Activated naive CD4-positive, alpha-beta T cell treated with anti-CD3 and anti-CD28 coated beads for 36 hours (primary cell): ENCODE data around the gene FCRL5. TPM values are rescaled to one million over a fixed set of nuclear protein-coding genes. Genes with fewer than 3 reads are reported as not detected.

Source experiments
- CTCF ChIA-PET: fragments of 350-600 bp; sonication (Branson Sonifier 250); formaldehyde crosslinking; loops from one replicate; lab custom pipeline; 2021; ENCODE audit warnings: antibody characterized with exemption; lab: Charles Lee
- DNase-seq: peaks from one replicate; pipeline ENCODE4 v3.0.0-alpha.2; 2020
- H3K27ac Mint-ChIP-seq: one replicate; pipeline ENCODE4 v1.8.0; 2021; ENCODE audit warnings: mild to moderate bottlenecking, mixed read lengths
- H3K27me3 Mint-ChIP-seq: one replicate; pipeline ENCODE4 v1.8.0; 2021; ENCODE audit warnings: low read depth, mixed read lengths
- H3K36me3 Mint-ChIP-seq: one replicate; pipeline ENCODE4 v1.8.0; 2021; ENCODE audit warnings: low read depth, mixed read lengths
- H3K4me1 Mint-ChIP-seq: one replicate; pipeline ENCODE4 v1.8.0; 2021; ENCODE audit warnings: low read depth, mixed read lengths
- H3K4me3 Mint-ChIP-seq: one replicate; pipeline ENCODE4 v1.8.0; 2021; ENCODE audit warnings: mild to moderate bottlenecking, moderate library complexity, mixed read lengths
- H3K9me3 Mint-ChIP-seq: one replicate; pipeline ENCODE4 v1.8.0; 2021; ENCODE audit warnings: mixed read lengths
- intact Hi-C: fragments of 100-400 bp; cut with micrococcal nuclease; formaldehyde crosslinking; loops from one replicate; pipeline ENCODE4 v1.15.1; 2023
- total RNA-seq, 2 experiments: library from RNA; stranded (reverse); gene quantifications; one replicate each; pipeline ENCODE4 v1.2.3, GENCODE V29; 2021

FCRL5 gene
- total RNA-seq, 2 experiments from 2014 or later: not detected

DNA sequence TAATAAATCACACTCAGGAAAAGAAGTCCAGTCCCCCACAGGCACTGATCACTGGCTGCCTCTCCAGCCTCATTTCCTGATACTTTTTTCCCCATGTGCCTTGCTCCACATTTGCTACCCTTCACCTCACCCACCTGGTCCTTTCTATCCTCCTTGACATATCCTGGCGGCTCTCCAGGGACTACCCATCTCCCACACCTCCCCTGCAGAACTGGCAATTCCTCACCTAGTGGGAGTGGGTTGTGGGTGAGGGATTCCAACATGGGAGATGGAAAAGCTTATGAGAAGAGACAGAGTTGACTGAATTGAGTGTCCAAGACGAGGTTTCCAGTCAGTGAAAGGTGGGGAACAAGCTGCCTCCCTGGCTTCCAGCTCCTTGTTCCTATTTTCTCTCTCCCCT is 69.6 kb downstream of the FCRL5 start:
- Mint-ChIP-seq H3K27ac (no peak overlapping the region), H3K9me3 (peaks cover 9% of the 10 kb centered on the region), H3K27me3 (peaks cover 5% of the 10 kb centered on the region), H3K36me3 (peaks cover 2% of the 10 kb centered on the region), H3K4me1 (no peaks in the 10 kb centered on the region), H3K4me3 (no peak overlapping the region)
- CTCF ChIA-PET: interaction anchor here (1.3 to 1.4 kb wide), 2 partner anchors 13 to 326 kb away, joined by 4 to 5 read pairs; no protein-coding TSS in a partner anchor
- DNase-seq: no peak
- intact Hi-C loops: no loop called here

DNA sequence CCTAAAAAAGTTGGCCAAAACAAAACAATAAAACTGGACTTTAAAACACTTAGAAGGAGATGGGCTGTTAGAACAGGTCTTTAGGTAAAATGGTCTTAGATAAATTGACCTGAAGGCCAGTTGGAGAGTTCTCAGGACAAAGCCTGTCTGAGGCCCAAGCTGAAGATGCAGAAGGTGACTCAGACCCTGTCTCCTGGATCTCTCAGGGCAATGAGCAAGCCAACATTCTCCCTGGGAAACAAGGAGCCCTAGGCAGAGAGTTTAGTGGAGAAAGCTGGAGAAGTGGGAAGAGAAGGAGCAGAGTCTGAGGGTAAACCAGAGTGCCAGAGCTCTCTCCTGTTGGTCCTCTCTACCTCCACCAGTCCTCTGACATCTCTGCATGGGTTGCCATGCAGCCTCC is 70.1 kb downstream of the FCRL5 start:
- Mint-ChIP-seq H3K36me3 (peaks cover 2% of the 10 kb centered on the region), H3K9me3 (peaks cover 14% of the 10 kb centered on the region), H3K4me3 (no peak overlapping the region), H3K27me3 (peaks cover 5% of the 10 kb centered on the region), H3K4me1 (no peaks in the 10 kb centered on the region), H3K27ac (no peak overlapping the region)
- no peak for DNase-seq
- CTCF ChIA-PET: interaction anchor here (1.3 kb wide), 1 partner anchor 326 kb away, joined by 4 read pairs; no protein-coding TSS in a partner anchor
- intact Hi-C loops: no loop called here

DNA sequence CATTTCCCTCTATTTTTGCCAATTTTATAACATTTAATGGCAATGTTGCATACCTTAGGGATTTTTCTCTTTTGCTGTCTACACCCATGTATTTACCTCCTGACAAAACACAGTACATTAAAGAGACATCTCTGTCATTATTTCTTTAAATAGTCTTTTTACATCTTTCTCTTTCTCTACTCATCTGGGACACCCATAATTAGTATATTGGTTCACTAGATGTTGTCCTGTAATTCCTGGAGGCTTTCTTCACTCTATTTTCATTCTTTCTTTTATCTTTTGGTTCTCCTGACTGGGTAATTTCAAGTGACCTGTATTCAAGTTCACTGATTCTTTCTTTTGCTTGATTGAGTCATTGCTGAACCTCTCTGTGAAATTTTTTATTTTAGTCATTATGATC is 74.3 kb downstream of the FCRL5 start:
- no peak overlapping the region for H3K27ac Mint-ChIP-seq
- H3K9me3 Mint-ChIP-seq: peaks cover 27% of the 10 kb centered on the region
- no peak for DNase-seq
- peaks cover 10% of the 10 kb centered on the region for H3K27me3 Mint-ChIP-seq
- CTCF ChIA-PET: no interaction called here
- H3K4me3 Mint-ChIP-seq: no peak overlapping the region
- H3K36me3 Mint-ChIP-seq: peaks cover 2% of the 10 kb centered on the region
- no peaks in the 10 kb centered on the region for H3K4me1 Mint-ChIP-seq
- intact Hi-C loops: no loop called here

DNA sequence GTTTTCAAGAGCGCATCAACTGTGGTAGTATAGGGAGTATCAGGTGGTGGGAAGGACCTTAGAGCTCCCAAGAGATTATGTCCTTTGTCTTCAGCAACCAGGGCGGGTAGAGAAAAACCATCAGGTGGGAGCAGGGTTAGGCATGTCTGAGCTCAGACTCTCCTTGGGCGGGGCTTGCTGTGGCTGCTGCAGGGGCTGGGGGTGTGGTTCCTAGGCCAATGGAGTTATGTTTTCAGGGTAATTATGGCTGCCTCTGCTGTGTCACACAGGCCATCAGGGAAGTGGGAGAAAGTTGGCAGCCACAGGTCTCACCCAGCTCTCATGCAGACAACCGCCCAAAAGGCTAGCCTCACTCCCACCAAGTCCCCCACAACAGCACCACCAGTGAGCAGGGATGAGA is 74.9 kb downstream of the FCRL5 start:
- H3K4me1 Mint-ChIP-seq: no peaks in the 10 kb centered on the region
- peaks cover 27% of the 10 kb centered on the region for H3K9me3 Mint-ChIP-seq
- CTCF ChIA-PET: no interaction called here
- H3K27ac Mint-ChIP-seq: no peak overlapping the region
- DNase-seq: no peak
- no peak overlapping the region for H3K4me3 Mint-ChIP-seq
- H3K36me3 Mint-ChIP-seq: peaks cover 2% of the 10 kb centered on the region
- intact Hi-C loops: no loop called here
- H3K27me3 Mint-ChIP-seq: peaks cover 11% of the 10 kb centered on the region

DNA sequence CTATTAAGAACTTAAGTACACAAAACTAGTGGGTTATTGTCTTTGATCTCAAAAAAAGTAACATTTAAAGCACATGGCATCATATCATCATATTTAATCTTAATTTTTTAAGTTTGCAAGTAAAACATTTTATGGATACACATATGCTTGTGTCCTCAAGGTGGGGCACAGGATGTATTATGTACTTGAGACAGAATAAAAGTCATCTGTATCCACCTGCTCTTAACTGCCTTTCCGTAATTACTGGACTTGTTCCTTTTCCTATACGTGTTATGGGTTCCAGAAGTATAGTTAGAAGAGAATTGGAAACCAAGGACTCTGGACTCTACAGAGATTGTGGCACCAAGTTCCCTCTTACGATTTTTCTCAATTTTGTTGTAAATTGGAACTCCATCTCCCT is 79.4 kb downstream of the FCRL5 start:
- Mint-ChIP-seq H3K27ac (no peak overlapping the region), H3K4me1 (no peaks in the 10 kb centered on the region), H3K4me3 (no peak overlapping the region), H3K9me3 (peaks cover 20% of the 10 kb centered on the region), H3K27me3 (peaks cover 6% of the 10 kb centered on the region), H3K36me3 (no peaks in the 10 kb centered on the region)
- DNase-seq: no peak
- CTCF ChIA-PET: interaction anchor here (0.7 kb wide), 1 partner anchor 165 kb away, joined by 3 read pairs; no protein-coding TSS in a partner anchor
- intact Hi-C loops: no loop called here

DNA sequence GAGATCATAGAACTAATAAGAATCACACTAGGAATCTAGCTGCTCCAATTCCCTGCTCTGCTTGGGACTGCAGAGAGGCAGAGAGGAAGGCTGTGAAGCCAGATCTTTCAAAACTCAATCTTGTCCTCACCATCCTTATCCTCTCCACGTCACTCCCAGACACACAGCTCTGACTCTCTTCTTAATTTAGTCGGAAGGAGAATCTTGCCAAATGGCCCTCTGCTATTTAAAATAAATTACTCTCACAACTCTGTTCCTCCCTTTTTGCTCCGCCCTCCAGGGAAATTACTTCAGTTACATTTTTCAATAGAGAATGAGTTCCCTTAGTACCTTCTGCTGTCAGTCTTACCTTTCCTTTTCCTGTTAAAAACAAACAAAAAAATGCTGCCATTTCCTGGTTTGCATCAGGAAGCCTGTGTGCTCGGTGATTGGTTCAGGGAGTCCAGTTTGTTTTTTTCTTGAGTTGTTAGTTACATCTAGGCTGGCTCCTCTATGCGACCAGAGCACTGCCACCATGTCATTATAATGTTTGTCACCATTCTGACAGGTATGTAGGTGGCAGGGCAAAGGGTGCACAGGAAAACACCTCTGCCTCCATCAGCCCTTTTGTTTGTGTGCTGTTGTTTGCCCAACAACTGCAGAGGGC is 80.1 kb downstream of the FCRL5 start:
- Mint-ChIP-seq H3K4me3 (no peak overlapping the region), H3K27ac (no peak overlapping the region), H3K4me1 (no peaks in the 10 kb centered on the region), H3K9me3 (peaks cover 13% of the 10 kb centered on the region), H3K27me3 (peaks cover 6% of the 10 kb centered on the region), H3K36me3 (no peaks in the 10 kb centered on the region)
- intact Hi-C loops: no loop called here
- CTCF ChIA-PET: no interaction called here
- no peak for DNase-seq

DNA sequence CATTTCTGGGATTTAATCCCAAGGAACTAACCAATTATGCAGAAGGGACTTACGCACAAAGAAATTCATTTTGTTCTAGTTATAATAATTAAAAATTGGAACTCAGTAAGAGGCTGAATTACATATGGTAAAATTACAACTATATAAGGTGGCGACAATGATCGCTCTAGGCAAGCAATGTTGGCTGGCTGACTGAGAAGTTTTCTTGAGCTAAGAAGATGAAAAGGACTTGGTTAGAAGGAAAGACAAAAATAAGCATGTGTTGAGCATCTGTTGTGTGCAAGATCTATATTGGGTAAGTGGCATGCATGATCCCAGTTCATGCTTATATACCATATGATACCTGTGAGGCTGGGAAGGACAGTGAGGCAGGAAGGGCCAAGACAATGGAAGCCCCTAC is 80.8 kb downstream of the FCRL5 start:
- no peaks in the 10 kb centered on the region for H3K36me3 Mint-ChIP-seq
- H3K4me1 Mint-ChIP-seq: no peaks in the 10 kb centered on the region
- no peak overlapping the region for H3K27ac Mint-ChIP-seq
- intact Hi-C loops: no loop called here
- peaks cover 6% of the 10 kb centered on the region for H3K27me3 Mint-ChIP-seq
- CTCF ChIA-PET: no interaction called here
- DNase-seq: no peak
- H3K4me3 Mint-ChIP-seq: no peak overlapping the region
- H3K9me3 Mint-ChIP-seq: peaks cover 9% of the 10 kb centered on the region

DNA sequence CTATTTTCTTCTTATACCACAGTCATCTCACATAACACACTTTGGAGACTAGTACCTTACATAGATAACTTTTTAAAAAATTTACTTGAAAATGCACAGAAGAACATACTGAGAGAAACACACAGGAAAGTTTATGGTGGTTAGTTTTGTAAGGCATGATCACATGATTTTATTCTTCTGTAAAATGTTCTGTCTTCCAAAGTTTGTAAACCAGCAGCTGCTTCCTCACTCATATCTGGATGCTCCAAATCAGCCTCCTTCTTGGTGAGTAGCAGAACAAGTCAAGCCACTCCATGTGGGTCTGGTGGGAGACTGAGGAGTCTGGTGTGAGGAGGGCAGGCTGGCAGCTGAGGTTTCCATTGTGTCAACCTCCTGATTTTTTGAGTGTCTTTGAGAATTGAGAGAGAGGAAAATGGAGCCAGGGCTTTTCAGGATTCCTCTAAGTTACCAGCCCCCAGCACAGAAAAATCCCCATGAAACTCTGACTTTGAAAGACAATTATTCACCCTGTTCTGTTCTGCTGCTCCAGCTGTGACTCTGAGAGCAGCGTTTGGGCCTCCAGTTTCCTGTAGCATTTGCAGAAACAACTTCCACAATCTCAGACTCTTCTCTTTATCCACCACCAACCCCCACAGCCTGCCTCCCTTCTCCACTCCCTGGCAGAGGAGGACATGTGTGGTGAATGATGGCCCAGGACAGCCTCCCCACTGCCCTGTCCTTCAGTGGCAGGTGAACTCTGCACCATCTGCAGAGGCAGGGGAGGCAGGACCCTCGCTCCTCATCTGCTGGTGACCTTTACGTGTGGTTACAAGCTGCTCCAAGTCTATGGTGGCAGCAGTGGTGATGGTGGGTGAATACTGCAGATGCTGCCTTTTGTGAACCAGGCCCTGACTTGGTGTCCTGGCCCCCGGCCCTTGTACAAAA is 82.3 kb downstream of the FCRL5 start:
- Mint-ChIP-seq H3K27ac (no peak overlapping the region), H3K36me3 (no peaks in the 10 kb centered on the region), H3K9me3 (peaks cover 2% of the 10 kb centered on the region), H3K4me3 (no peak overlapping the region), H3K4me1 (no peaks in the 10 kb centered on the region), H3K27me3 (peaks cover 3% of the 10 kb centered on the region)
- intact Hi-C loops: no loop called here
- CTCF ChIA-PET: no interaction called here
- no peak for DNase-seq

DNA sequence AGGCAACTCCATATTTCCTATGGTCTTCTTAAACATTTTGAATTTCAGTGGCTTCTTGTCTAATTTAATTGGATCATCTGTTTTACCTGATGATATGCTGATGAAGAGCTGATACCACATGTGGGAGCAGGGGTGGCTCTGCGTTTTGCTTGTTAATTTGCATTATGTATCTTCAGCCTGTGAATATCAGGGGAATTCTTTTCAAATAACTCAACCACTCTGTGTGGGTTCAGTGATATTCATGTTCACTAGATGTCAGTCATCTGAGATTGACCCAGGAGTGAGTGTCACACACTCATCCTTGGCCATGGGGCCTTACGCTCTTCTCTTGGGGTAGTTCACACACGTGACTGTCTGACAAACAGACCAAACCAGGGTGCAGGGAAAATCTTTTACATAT is 83.0 kb downstream of the FCRL5 start:
- CTCF ChIA-PET: no interaction called here

DNA sequence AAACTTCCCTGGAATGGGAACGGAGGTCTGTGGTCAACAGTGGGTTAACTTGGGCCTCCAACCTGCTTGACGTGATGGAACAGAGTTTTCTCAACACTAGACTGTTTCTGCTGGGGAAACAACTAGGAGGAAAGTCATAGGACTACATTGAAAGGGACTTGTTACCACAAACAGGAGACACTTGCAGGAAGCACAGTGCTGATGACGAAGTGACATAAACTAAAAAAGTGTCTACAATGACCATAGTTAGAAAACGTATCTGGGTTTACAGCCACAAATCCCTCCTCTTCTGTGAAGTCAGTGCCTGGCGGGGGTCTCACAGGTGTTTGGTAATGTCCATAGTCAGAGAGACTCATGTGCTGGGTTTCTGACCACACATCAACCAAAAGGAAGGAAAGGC is 86.3 kb downstream of the FCRL5 start:
- no peak overlapping the region for H3K27ac Mint-ChIP-seq
- no peaks in the 10 kb centered on the region for H3K9me3 Mint-ChIP-seq
- no peaks in the 10 kb centered on the region for H3K36me3 Mint-ChIP-seq
- CTCF ChIA-PET: no interaction called here
- intact Hi-C loops: no loop called here
- H3K4me3 Mint-ChIP-seq: no peak overlapping the region
- no peaks in the 10 kb centered on the region for H3K27me3 Mint-ChIP-seq
- DNase-seq: no peak
- no peaks in the 10 kb centered on the region for H3K4me1 Mint-ChIP-seq

More for the DNA sequence above, 83.0 kb downstream of the FCRL5 start:
- Mint-ChIP-seq H3K36me3 (no peaks in the 10 kb centered on the region), H3K9me3 (no peaks in the 10 kb centered on the region), H3K27ac (no peak overlapping the region), H3K27me3 (peaks cover 3% of the 10 kb centered on the region), H3K4me3 (no peak overlapping the region), H3K4me1 (no peaks in the 10 kb centered on the region)
- intact Hi-C loops: no loop called here
- DNase-seq: no peak
